Cerebellar nuclear complex (tissue), 1 donor: ENCODE measurements around the gene PRRT2.

Source experiments
- DNase-seq, 2 experiments: peaks; one replicate each; lab custom pipeline; 2025; lab: John Stamatoyannopoulos, UW

PRRT2 gene

GRCh38 chr16:29811170-29811895 is 660 bp upstream of the PRRT2 start:
- DNase-seq = peak; percentile 84 to 88

- DNase-seq = no peak
These were observed 1.0 kb downstream of the PRRT2 start for GRCh38 chr16:29812754-29813643.

GRCh38 chr16:29813644-29814562 is 1.9 kb downstream of the PRRT2 start:
- no peak for DNase-seq

DNA sequence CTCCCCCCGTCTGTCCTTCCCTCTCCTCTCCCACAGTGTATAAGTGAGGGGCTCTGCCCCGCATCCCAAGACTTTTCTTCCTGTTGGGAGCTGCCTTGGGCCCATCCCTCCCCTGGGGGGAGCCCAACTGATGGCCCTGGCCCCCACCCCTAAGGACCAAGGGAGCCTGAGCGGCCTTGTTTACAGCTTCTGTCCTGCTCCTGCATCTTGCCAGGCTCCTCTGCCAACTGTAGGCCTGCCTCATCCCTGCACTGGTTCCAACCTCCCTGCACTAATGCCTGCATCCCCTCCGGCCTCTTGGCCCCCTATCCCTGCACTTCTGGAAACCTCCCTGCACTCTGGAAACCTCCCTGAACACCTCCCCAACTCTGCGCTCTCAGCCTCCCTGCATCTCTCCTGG is 2.6 kb downstream of the PRRT2 start:
- DNase-seq = no peak

- no peak for DNase-seq
These were observed 3.2 kb downstream of the PRRT2 start for GRCh38 chr16:29815032-29815721.

GRCh38 chr16:29815793-29816693 is 4.0 kb downstream of the PRRT2 start, which contains the start of gene PAGR1:
TSS of gene PAGR1 (plus strand) at chr16:29816152. CDS start at chr16:29816526, 374 bp downstream.
- DNase-seq = peak; percentile 87 to 96

DNA sequence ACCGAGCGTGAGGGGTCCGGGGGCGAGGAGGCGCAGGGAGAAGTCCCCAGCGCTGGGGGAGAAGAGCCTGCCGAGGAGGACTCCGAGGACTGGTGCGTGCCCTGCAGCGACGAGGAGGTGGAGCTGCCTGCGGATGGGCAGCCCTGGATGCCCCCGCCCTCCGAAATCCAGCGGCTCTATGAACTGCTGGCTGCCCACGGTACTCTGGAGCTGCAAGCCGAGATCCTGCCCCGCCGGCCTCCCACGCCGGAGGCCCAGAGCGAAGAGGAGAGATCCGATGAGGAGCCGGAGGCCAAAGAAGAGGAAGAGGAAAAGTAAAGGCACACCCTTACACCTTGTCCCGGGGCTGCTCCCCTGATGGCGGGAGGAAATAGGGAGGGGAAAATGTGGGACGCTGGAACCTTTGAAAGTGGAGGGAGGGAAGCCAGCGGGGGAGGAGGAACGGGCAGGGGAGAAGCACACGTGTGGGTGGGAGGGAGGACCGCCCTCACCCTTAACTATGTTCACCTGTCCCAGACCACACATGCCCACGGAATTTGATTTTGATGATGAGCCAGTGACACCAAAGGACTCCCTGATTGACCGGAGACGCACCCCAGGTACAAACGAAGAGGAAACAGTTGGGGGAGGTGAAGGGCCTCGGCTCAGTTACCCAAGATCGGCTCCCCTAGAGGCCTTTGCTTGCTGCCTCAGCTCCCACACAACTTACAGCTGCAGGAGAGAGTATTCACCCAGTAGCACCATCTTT is 4.9 kb downstream of the PRRT2 start:
- DNase-seq = no peak

DNA sequence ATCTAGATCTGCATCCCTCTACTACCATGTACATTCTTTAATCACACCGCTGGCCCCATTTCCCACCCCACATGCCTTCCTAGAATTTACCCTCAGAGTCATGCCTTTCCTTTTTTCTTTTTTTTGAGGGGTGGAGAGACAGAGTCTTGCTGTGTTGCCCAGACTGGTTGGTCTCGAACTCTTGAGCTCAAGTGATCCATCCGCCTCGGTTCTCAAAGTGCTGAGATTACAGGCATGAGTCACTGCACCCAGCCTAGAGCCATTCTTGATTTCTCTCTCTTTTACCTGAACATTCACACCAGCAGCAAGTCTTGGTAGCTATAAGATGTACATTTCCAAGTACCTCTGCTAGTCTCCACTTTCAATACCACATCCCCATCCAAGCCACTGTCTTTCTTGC is 6.1 kb downstream of the PRRT2 start:
- no peak for DNase-seq

DNA sequence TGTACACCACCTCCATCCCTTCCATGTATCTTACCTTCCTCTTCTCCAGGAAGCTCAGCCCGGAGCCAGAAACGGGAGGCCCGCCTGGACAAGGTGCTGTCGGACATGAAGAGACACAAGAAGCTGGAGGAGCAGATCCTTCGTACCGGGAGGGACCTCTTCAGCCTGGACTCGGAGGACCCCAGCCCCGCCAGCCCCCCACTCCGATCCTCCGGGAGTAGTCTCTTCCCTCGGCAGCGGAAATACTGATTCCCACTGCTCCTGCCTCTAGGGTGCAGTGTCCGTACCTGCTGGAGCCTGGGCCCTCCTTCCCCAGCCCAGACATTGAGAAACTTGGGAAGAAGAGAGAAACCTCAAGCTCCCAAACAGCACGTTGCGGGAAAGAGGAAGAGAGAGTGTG is 7.5 kb downstream of the PRRT2 start:
- no peak for DNase-seq

DNA sequence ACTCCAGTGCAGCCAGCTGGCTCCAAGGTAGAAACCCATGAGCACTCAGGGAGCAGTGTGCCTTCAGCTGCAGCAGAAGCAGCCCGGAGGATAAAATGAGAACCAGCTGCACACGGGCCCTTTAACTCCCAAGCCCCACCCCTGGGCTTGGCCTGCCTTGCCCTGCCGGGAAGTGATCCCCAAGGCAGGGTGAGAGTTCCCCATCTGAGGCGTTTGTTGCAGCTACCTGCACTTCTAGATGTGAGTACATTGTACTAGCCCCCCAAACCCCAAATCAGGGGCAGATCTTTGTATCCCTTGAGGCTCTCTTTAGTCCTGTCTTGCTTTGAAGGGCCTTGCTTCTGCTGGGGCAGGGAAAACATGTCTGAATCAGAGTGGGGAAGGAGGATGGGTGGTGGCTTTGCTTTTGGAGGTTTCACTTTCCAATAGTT is 8.3 kb downstream of the PRRT2 start, which contains the start of gene MVP:
MVP (plus strand) TSS at position 192 of the 431 bp plus-strand sequence. CDS start 10,088 bp downstream, outside the sequence.
- no peak for DNase-seq

GRCh38 chr16:29820730-29821642 is 9.0 kb downstream of the PRRT2 start:
- DNase-seq = no peak

DNA sequence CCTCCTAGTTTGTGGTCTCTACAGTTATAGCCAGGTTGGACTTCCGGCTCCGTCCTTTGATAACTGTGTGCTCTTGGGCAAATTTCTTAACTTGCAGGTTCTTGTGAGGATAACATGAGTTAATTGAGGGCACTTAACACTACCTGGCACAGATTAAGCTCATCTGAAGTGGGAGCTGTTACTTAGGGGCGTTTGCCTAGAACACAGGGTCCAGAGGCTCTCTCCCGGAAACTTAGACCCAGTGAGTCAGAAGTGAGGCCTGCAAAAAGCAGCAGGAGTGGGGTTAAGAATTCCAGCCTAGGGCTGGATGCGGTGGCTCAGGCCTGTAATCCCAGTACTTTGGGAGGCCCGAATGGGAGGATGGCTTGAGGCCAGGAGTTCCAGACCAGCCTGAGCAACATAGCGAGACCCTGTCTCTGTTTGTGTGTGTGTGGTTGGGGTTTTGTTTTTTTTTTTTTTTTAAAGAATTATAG is 9.7 kb downstream of the PRRT2 start:
- DNase-seq = no peak

DNA sequence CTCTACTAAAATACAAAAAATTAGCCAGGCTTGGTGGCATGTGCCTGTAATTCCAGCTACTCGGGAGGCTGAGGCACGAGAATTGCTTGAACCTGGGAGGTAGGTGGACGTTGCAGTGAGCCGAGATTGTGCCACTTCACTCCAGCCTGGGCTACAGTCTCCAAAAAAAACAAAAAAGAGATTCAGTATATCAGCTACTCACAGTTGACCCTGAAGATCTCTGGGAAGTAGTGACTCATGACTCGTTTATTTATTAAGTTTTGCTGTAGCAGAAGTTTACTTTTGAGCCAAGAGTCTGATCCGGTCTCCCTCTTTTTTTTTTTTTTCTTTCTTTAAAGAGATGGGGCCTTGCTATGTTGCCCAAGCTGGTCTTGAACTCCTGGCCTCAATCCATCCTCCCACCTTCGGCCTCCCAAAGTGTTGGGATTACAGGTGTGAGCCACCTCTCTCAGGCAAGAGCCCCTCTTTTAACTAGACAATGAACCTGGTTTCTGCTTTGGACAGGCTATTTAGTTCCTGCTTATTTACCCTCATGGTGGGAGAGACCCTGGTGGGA is 12.7 kb downstream of the PRRT2 start:
- DNase-seq = no peak

- peak; percentile 82 to 95 for DNase-seq
These were observed 13.4 kb downstream of the PRRT2 start for GRCh38 chr16:29825145-29826044.

DNA sequence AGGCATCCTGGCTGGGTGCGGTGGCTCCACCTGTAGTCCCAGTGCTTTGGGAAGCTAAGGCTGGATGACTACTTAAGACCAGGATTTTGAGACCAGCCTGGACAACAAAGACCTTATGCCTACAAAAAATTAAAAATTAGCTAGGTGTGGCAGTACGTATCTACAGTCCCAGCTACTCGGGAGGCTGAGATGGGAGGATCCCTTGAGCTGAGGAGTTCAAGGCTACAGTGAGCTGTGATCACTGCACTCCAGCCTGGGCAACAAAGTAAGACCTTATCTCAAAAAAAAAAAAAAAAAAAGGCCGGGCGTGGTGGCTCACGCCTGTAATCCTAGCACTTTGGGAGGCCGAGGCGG is 14.3 kb downstream of the PRRT2 start:
- DNase-seq = no peak

DNA sequence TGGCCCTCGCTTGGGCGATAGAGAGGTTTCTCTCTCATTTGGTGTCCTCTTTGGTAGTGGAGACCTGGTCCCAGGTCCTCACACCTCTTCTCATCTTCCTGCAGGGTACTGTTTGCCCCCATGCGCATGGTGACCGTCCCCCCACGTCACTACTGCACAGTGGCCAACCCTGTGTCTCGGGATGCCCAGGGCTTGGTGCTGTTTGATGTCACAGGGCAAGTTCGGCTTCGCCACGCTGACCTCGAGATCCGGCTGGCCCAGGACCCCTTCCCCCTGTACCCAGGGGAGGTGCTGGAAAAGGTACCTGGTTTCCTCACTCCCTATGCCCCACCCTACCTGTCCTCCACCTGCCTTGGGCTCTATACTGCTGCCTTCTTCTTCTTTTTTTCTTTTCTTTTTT is 18.8 kb downstream of the PRRT2 start:
- DNase-seq = no peak

- DNase-seq = peak; percentile 42 to 77
These were observed 19.5 kb downstream of the PRRT2 start for GRCh38 chr16:29831490-29831889.
